Endothelial cell of umbilical vein (primary cell): ENCODE results near the gene GFOD1. TPM values are rescaled to one million over a fixed set of nuclear protein-coding genes. Genes with fewer than 3 reads are reported as not detected.

Source experiments
- BruUV-seq: library from RNA; stranded (reverse); fragments of 400-500 nt; replicated peaks from 2 replicates; lab custom pipeline; 2021; lab: Mats Ljungman, UMichigan
- CTCF ChIA-PET: fragments of 300-600, 350-600 bp; sonication (Branson Sonifier 250); formaldehyde crosslinking; loops from one replicate; lab custom pipeline; 2021; ENCODE audit warnings: antibody characterized with exemption, inconsistent platforms; lab: Charles Lee
- POLR2A ChIA-PET: fragments of 300-600, 350-600 bp; sonication (Branson Sonifier 250); formaldehyde crosslinking; loops from one replicate; lab custom pipeline; 2021; ENCODE audit warnings: antibody characterized with exemption, inconsistent platforms; lab: Charles Lee
- DNase-seq: peaks from one replicate; pipeline ENCODE4 v3.0.0-alpha.2; 2011; ENCODE audit warnings: low read depth, low spot score
- FAIRE-seq: peaks from 2 replicates; lab custom pipeline; 2011; peaks lifted over from hg19 to GRCh38; lab: Jason Lieb, UNC
- H2AFZ ChIP-seq: 2 replicates; pipeline ENCODE4 v1.6.0; 2012; ENCODE audit warnings: low read depth, low read length, control low read depth, inconsistent platforms
- H3K27ac ChIP-seq: 2 replicates; pipeline ENCODE4 v1.5.1; 2011; ENCODE audit warnings: low read depth, mild to moderate bottlenecking, control low read depth, low read length, moderate library complexity; ENCODE audit not compliant: insufficient read depth
- H3K27me3 ChIP-seq, 2 experiments: 2 replicates each; pipeline versions ENCODE4 v1.6.0 to v1.6.1; 2011; ENCODE audit warnings: low read length in 2 of 2, mixed read lengths in 1 of 2; ENCODE audit not compliant: control insufficient read depth in 2 of 2, insufficient read depth in 2 of 2
- H3K36me3 ChIP-seq, 2 experiments: 2 replicates in 1 of 2; 3 replicates in 1 of 2; pipeline ENCODE4 v1.5.1; 2011; ENCODE audit warnings: low read length in 2 of 2, mild to moderate bottlenecking in 1 of 2, moderate library complexity in 1 of 2; ENCODE audit not compliant: control insufficient read depth in 2 of 2, insufficient read depth in 2 of 2; ENCODE audit errors: extremely low read depth in 1 of 2
- H3K4me1 ChIP-seq: 3 replicates; pipeline ENCODE4 v1.5.1; 2011; ENCODE audit warnings: mild to moderate bottlenecking, low read length; ENCODE audit not compliant: control insufficient read depth, insufficient read depth; ENCODE audit errors: extremely low read depth
- H3K4me2 ChIP-seq: 2 replicates; pipeline ENCODE4 v1.6.1; 2011; ENCODE audit warnings: low read length, control low read depth, mixed read lengths; ENCODE audit not compliant: insufficient read depth
- H3K4me3 ChIP-seq, 3 experiments: fragments of 200-600 bp in 1 of 3; sonication (generic), shearing (Covaris generic) in 1 of 3; replicated peaks in 1 of 3; 2 replicates each; pipeline ENCODE4 v1.5.1; 2011 to 2016; ENCODE audit warnings: control low read depth in 3 of 3, low read length in 3 of 3, mild to moderate bottlenecking in 2 of 3, inconsistent platforms in 1 of 3, low read depth in 1 of 3, moderate library complexity in 1 of 3; ENCODE audit not compliant: insufficient read depth in 1 of 3
- H3K79me2 ChIP-seq: 2 replicates; pipeline ENCODE4 v1.6.0; 2012; ENCODE audit warnings: low read length, inconsistent platforms; ENCODE audit not compliant: control insufficient read depth, insufficient read depth
- H3K9ac ChIP-seq: replicated peaks from 2 replicates; pipeline ENCODE3; 2011; ENCODE audit warnings: low read length, control low read depth; ENCODE audit not compliant: insufficient read depth; ENCODE audit errors: extremely low read depth
- H3K9me1 ChIP-seq: replicated peaks from 3 replicates; pipeline ENCODE4 v1.6.0; 2011; ENCODE audit warnings: mild to moderate bottlenecking, low read length; ENCODE audit not compliant: control insufficient read depth, insufficient read depth; ENCODE audit errors: extremely low read depth
- H3K9me3 ChIP-seq: replicated peaks from 2 replicates; pipeline ENCODE4 v1.5.1; 2012; ENCODE audit warnings: low read length, inconsistent platforms; ENCODE audit not compliant: control insufficient read depth, insufficient read depth
- H4K20me1 ChIP-seq: replicated peaks from 2 replicates; pipeline ENCODE3; 2011; ENCODE audit warnings: mild to moderate bottlenecking, low read length; ENCODE audit not compliant: control insufficient read depth, insufficient read depth; ENCODE audit errors: extremely low read depth
- CTCF ChIP-seq, 2 donors: IDR thresholded peaks; 1 replicate in 1 of 2; 2 replicates in 1 of 2; pipeline ENCODE4 v1.5.1; 2011; ENCODE audit warnings: low read length in 2 of 2, mild to moderate bottlenecking in 2 of 2, moderate library complexity in 2 of 2, control low read depth in 1 of 2, inconsistent platforms in 1 of 2, low read depth in 1 of 2; ENCODE audit not compliant: insufficient read depth in 1 of 2; ENCODE audit errors: extremely low read depth in 1 of 2
- EZH2 ChIP-seq: IDR thresholded peaks from 2 replicates; pipeline ENCODE4 v1.6.1; 2012; ENCODE audit warnings: borderline replicate concordance, low read depth, mild to moderate bottlenecking, moderate library complexity, low read length, inconsistent platforms; ENCODE audit not compliant: severe bottlenecking
- FOS ChIP-seq: IDR thresholded peaks from 2 replicates; pipeline ENCODE4 v1.6.1; 2011; ENCODE audit warnings: mild to moderate bottlenecking, low read length, moderate library complexity, borderline replicate concordance; ENCODE audit not compliant: insufficient read depth
- GATA2 ChIP-seq: IDR thresholded peaks from 2 replicates; pipeline ENCODE4 v1.7.0; 2011; ENCODE audit warnings: low read depth, mild to moderate bottlenecking, moderate library complexity, mixed read lengths, low read length; ENCODE audit not compliant: insufficient read length, insufficient read depth
- JUN ChIP-seq: IDR thresholded peaks from 2 replicates; pipeline ENCODE4 v1.6.1; 2011; ENCODE audit warnings: borderline replicate concordance, low read depth; ENCODE audit not compliant: insufficient read length, insufficient read depth
- MYC ChIP-seq: IDR thresholded peaks from one replicate; pipeline ENCODE4 v1.6.1; 2011; ENCODE audit warnings: mild to moderate bottlenecking, low read depth, low read length
- POLR2A ChIP-seq: IDR thresholded peaks from 2 replicates; pipeline ENCODE4 v1.6.1; 2012; ENCODE audit warnings: low read depth, mild to moderate bottlenecking, control low read depth, low read length
- POLR2AphosphoS5 ChIP-seq: IDR thresholded peaks from 2 replicates; pipeline ENCODE4 v1.6.1; 2012; ENCODE audit warnings: low read depth, mild to moderate bottlenecking, control low read depth, low read length, moderate library complexity; ENCODE audit not compliant: insufficient read depth
- dilution Hi-C: fragments of 300-500 bp; cut with MboI; formaldehyde crosslinking; loops from one replicate; pipeline ENCODE4 v1.15.0; 2019; ENCODE audit warnings: low sequenced_read_pairs; ENCODE audit not compliant: extremely low pct_ligation_motif_present
- intact Hi-C: fragments of 100-400 bp; cut with micrococcal nuclease; formaldehyde crosslinking; loops from one replicate; pipeline ENCODE4 v1.10.0; 2022
- polyA plus RNA-seq, 4 experiments: library from polyadenylated mRNA; depleted of rRNA in 3 of 4; stranded (reverse) in 3 of 4; unstranded in 1 of 4; fragments of >200 nt; gene quantifications; 2 replicates each; pipeline versions ENCODE4 v1.2.1 to v1.2.3, GENCODE V29; 2011 to 2012; ENCODE audit warnings: missing spikeins in 1 of 4
- total RNA-seq: library from RNA; stranded (reverse); gene quantifications from 2 replicates; pipeline ENCODE4 v1.2.3, GENCODE V29; 2021
- TF ChIP-seq, protein P1 (sequence below): IDR thresholded peaks from 2 replicates; pipeline ENCODE4 v1.6.1; 2011; ENCODE audit not compliant: insufficient read depth, insufficient read length

Gene GFOD1
- total and polyA plus RNA-seq, 2 donors (not counting 3 experiments of a cell fraction or from before 2014, with no cell fraction given): 12.1 to 24.1 TPM

- no peak overlapping the region for H3K4me3 ChIP-seq
- ChIA-PET POLR2A (interaction anchor here (0.6 kb wide), 1 partner anchor 70 kb away, joined by 4 read pairs; no protein-coding TSS in a partner anchor), CTCF (interaction anchor here (3.3 to 3.4 kb wide), 2 partner anchors 197 to 235 kb away, joined by 28 to 30 read pairs; partner anchors contain the start of gene SIRT5)
- intact Hi-C loops: loop anchor here (5.0 kb wide), 1 partner anchor 727 kb away; no protein-coding TSS in a partner anchor
- no peaks in the 10 kb centered on the region for H3K9me3 ChIP-seq
- H3K79me2 ChIP-seq: no peaks in the 10 kb centered on the region
- no peak overlapping the region for H3K4me2 ChIP-seq
- DNase-seq (no peak), FAIRE-seq (no peak)
- no peaks in the 10 kb centered on the region for H3K27me3 ChIP-seq
- H2AFZ ChIP-seq: no peak overlapping the region
- no peaks in the 10 kb centered on the region for H3K9me1 ChIP-seq
- no TSS peak for BruUV-seq
- TF ChIP-seq POLR2A (no peak), EZH2 (no peak), POLR2AphosphoS5 (no peak), JUN (no peak), MYC (no peak), FOS (no peak), GATA2 (no peak), CTCF (IDR thresholded peaks at IDR 0.05; ENCODE audit: extremely low read depth in 1 of 2, insufficient read depth in 1 of 2, low read depth in 1 of 2, low read length in 2 of 2) (no peak)
- TF ChIP-seq, protein P1, sequence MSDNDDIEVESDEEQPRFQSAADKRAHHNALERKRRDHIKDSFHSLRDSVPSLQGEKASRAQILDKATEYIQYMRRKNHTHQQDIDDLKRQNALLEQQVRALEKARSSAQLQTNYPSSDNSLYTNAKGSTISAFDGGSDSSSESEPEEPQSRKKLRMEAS: no peak
- dilution Hi-C loops: loop anchor here (25.0 kb wide), 1 partner anchor 222 kb away; the partner anchor contains the start of gene SIRT5
- H3K9ac ChIP-seq: no peak overlapping the region
- no peaks in the 10 kb centered on the region for H4K20me1 ChIP-seq
- H3K36me3 ChIP-seq: no peaks in the 10 kb centered on the region
- H3K27ac ChIP-seq: no peak overlapping the region
- peaks cover 5% of the 10 kb centered on the region for H3K4me1 ChIP-seq
Measured at GRCh38 chr6:13339863-13340630, 147.4 kb downstream of the GFOD1 start.
